Caco-2 (cell line): Measurements from ENCODE around the gene PRRX2. TPM values are rescaled to one million over a fixed set of nuclear protein-coding genes. Genes with fewer than 3 reads are reported as not detected.

Source experiments
- BruUV-seq: library from RNA; stranded (reverse); fragments of 400-500 nt; replicated peaks from 2 replicates; lab custom pipeline; 2021; lab: Mats Ljungman, UMichigan
- CTCF ChIA-PET: fragments of 300-600 bp; sonication (Branson Sonifier 250); formaldehyde crosslinking; loops from one replicate; lab custom pipeline; 2022; ENCODE audit warnings: antibody characterized with exemption; lab: Charles Lee
- POLR2A ChIA-PET: fragments of 300-600 bp; sonication (Branson Sonifier 250); formaldehyde crosslinking; loops from one replicate; lab custom pipeline; 2022; ENCODE audit warnings: antibody characterized with exemption; lab: Charles Lee
- DNase-seq, 2 experiments: peaks; one replicate each; pipeline versions ENCODE4 v3.0.0 to v3.0.0-alpha.2; 2020 to 2022
- H3K27me3 ChIP-seq: replicated peaks from 2 replicates; pipeline ENCODE4 v1.6.0; 2011; ENCODE audit warnings: low read length; ENCODE audit not compliant: control insufficient read depth, insufficient read depth
- H3K36me3 ChIP-seq: 2 replicates; pipeline ENCODE4 v1.5.1; 2011; ENCODE audit warnings: low read length; ENCODE audit not compliant: control insufficient read depth, insufficient read depth
- H3K4me1 ChIP-seq: fragments of 250-450 bp; sonication (Bioruptor Pico); 2 replicates; pipeline ENCODE4 v1.5.1; 2020; ENCODE audit warnings: mild to moderate bottlenecking
- H3K4me3 ChIP-seq: 2 replicates; pipeline ENCODE4 v1.5.1; 2011; ENCODE audit warnings: low read depth, mild to moderate bottlenecking, control low read depth, low read length
- H3K9me3 ChIP-seq: fragments of 250-450 bp; sonication (Bioruptor Pico); 2 replicates; pipeline ENCODE4 v1.5.1; 2020; ENCODE audit warnings: mild to moderate bottlenecking, moderate library complexity
- H3K27ac Mint-ChIP-seq: one replicate; pipeline ENCODE4 v1.8.0; 2022; ENCODE audit warnings: mixed read lengths; ENCODE audit not compliant: unreplicated experiment
- H3K27me3 Mint-ChIP-seq: one replicate; pipeline ENCODE4 v1.8.0; 2022; ENCODE audit warnings: mixed read lengths; ENCODE audit not compliant: insufficient read depth, unreplicated experiment
- H3K36me3 Mint-ChIP-seq: one replicate; pipeline ENCODE4 v1.8.0; 2022; ENCODE audit warnings: mild to moderate bottlenecking, mixed read lengths; ENCODE audit not compliant: insufficient read depth, unreplicated experiment
- H3K4me1 Mint-ChIP-seq: one replicate; pipeline ENCODE4 v1.8.0; 2022; ENCODE audit warnings: low read depth, mixed read lengths; ENCODE audit not compliant: unreplicated experiment
- H3K4me3 Mint-ChIP-seq: one replicate; pipeline ENCODE4 v1.8.0; 2022; ENCODE audit warnings: mild to moderate bottlenecking, moderate library complexity, mixed read lengths; ENCODE audit not compliant: unreplicated experiment
- H3K9me3 Mint-ChIP-seq: one replicate; pipeline ENCODE4 v1.8.0; 2022; ENCODE audit warnings: mixed read lengths; ENCODE audit not compliant: unreplicated experiment
- CTCF ChIP-seq, 2 experiments: fragments of 200-600 bp in 1 of 2; IDR thresholded peaks; 1 replicate in 1 of 2; 2 replicates in 1 of 2; pipeline versions ENCODE4 v1.5.1 to v1.8.0; 2011 to 2022; ENCODE audit warnings: antibody characterized with exemption in 1 of 2, control low read depth in 1 of 2, inconsistent platforms in 1 of 2, low read depth in 1 of 2, low read length in 1 of 2, mild to moderate bottlenecking in 1 of 2, moderate library complexity in 1 of 2; ENCODE audit not compliant: insufficient read depth in 1 of 2, severe bottlenecking in 1 of 2, unreplicated experiment in 1 of 2
- intact Hi-C: fragments of 100-400 bp; cut with micrococcal nuclease; formaldehyde crosslinking; loops from one replicate; pipeline ENCODE4 v1.10.0; 2022; ENCODE audit not compliant: unreplicated experiment
- total RNA-seq: library from RNA; stranded (reverse); gene quantifications from 2 replicates; pipeline ENCODE4 v1.2.3, GENCODE V29; 2022

The PRRX2 gene
- total RNA-seq, 1 experiment from 2014 or later: not detected

GRCh38 chr9:129675620-129676019 is 10.2 kb downstream of the PRRX2 start:
- no peak for DNase-seq

GRCh38 chr9:129676287-129676686 is 10.8 kb downstream of the PRRX2 start:
- Histone ChIP-seq H3K4me3 (no peak overlapping the region), H3K36me3 (no peaks in the 10 kb centered on the region), H3K9me3 (no peaks in the 10 kb centered on the region), H3K27me3 (no peaks in the 10 kb centered on the region), H3K4me1 (no peaks in the 10 kb centered on the region)
- intact Hi-C loops: no loop called here
- H3K4me3 Mint-ChIP-seq: no peak overlapping the region
- H3K9me3 Mint-ChIP-seq: no peaks in the 10 kb centered on the region
- H3K36me3 Mint-ChIP-seq: no peaks in the 10 kb centered on the region
- no TSS peak for BruUV-seq
- no peak overlapping the region for H3K27ac Mint-ChIP-seq
- no peak for DNase-seq
- ChIA-PET POLR2A (no interaction called here), CTCF (no interaction called here)
- H3K4me1 Mint-ChIP-seq: no peaks in the 10 kb centered on the region
- TF ChIP-seq CTCF (IDR thresholded peaks at IDR 0.05; ENCODE audit: insufficient read depth in 1 of 2, low read depth in 1 of 2, low read length in 1 of 2, severe bottlenecking in 1 of 2, unreplicated experiment in 1 of 2): no peak
- H3K27me3 Mint-ChIP-seq: peaks cover 8% of the 10 kb centered on the region

More at GRCh38 chr9:129675620-129676019, 10.2 kb downstream of the PRRX2 start:
- no peaks in the 10 kb centered on the region for H3K4me1 ChIP-seq
- CTCF ChIA-PET: no interaction called here
- POLR2A ChIA-PET: no interaction called here
- Mint-ChIP-seq H3K27ac (no peak overlapping the region), H3K27me3 (peaks cover 8% of the 10 kb centered on the region), H3K9me3 (no peaks in the 10 kb centered on the region), H3K4me3 (no peak overlapping the region), H3K36me3 (no peaks in the 10 kb centered on the region), H3K4me1 (no peaks in the 10 kb centered on the region)
- no peaks in the 10 kb centered on the region for H3K9me3 ChIP-seq
- no TSS peak for BruUV-seq
- no peaks in the 10 kb centered on the region for H3K36me3 ChIP-seq
- no peak for TF ChIP-seq CTCF (IDR thresholded peaks at IDR 0.05; ENCODE audit: insufficient read depth in 1 of 2, low read depth in 1 of 2, low read length in 1 of 2, severe bottlenecking in 1 of 2, unreplicated experiment in 1 of 2)
- H3K4me3 ChIP-seq: no peak overlapping the region
- intact Hi-C loops: no loop called here
- no peaks in the 10 kb centered on the region for H3K27me3 ChIP-seq

GRCh38 chr9:129676975-129677374 is 11.5 kb downstream of the PRRX2 start:
- intact Hi-C loops: no loop called here
- Mint-ChIP-seq H3K36me3 (no peaks in the 10 kb centered on the region), H3K4me1 (no peaks in the 10 kb centered on the region), H3K27me3 (peaks cover 8% of the 10 kb centered on the region), H3K27ac (no peak overlapping the region), H3K4me3 (no peak overlapping the region), H3K9me3 (no peaks in the 10 kb centered on the region)
- no peaks in the 10 kb centered on the region for H3K36me3 ChIP-seq
- H3K27me3 ChIP-seq: no peaks in the 10 kb centered on the region
- H3K9me3 ChIP-seq: no peaks in the 10 kb centered on the region
- CTCF ChIA-PET: no interaction called here
- no peak for DNase-seq
- TF ChIP-seq CTCF (IDR thresholded peaks at IDR 0.05; ENCODE audit: insufficient read depth in 1 of 2, low read depth in 1 of 2, low read length in 1 of 2, severe bottlenecking in 1 of 2, unreplicated experiment in 1 of 2): no peak
- BruUV-seq: no TSS peak
- no peaks in the 10 kb centered on the region for H3K4me1 ChIP-seq
- POLR2A ChIA-PET: interaction anchor here (0.5 kb wide), 1 partner anchor 195 kb away, joined by 3 read pairs; no protein-coding TSS in a partner anchor
- no peak overlapping the region for H3K4me3 ChIP-seq
